ENCODE measurements around the gene PARP12.

DNA sequence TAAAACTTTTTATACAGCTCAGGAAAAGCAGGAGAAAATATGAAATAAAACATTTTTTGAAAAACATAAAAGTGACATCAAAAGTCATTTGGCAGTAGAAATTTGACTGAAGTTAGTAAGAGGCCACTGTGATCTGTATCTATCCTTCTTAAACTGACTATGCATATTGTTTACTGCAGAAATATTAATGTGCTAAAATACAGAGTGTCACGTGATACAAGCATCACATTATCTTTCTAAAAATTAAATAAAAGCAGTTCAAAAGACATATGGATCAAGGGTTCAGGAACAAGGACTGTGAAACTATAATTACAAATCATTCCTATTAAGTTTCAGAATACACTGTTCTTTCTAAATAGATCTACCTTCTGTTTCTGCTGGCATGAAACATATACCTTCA is 33.7 kb downstream of the PARP12 start:
- no peak for TF ChIP-seq EZH2 (IDR thresholded peaks at IDR 0.05; ENCODE audit: insufficient read depth, poor library complexity, severe bottlenecking)
- no peak for TF ChIP-seq EZH2phosphoT487 (IDR thresholded peaks at IDR 0.05; ENCODE audit: insufficient read depth, low read depth)

Data from GM23248 (cell line).